Neural progenitor cell (in vitro differentiated cells): Measurements from ENCODE around the gene B9D1. TPM values are rescaled to one million over a fixed set of nuclear protein-coding genes. Genes with fewer than 3 reads are reported as not detected.

Experiments
- DNase-seq: peaks from one replicate; pipeline ENCODE4 v3.0.0-alpha.2; 2016; ENCODE audit warnings: low spot score
- H2AFZ ChIP-seq: fragments of 200-600 bp; sonication (generic); replicated peaks from 2 replicates; pipeline ENCODE4 v1.6.1; 2016; ENCODE audit warnings: antibody characterized with exemption
- H3F3A ChIP-seq: fragments of 200-600 bp; sonication (generic); 2 replicates; pipeline ENCODE4 v1.6.1; 2016; ENCODE audit warnings: antibody characterized with exemption, low read depth
- H3K27ac ChIP-seq: fragments of 200-600 bp; sonication (generic); 2 replicates; pipeline ENCODE4 v1.5.1; 2016; ENCODE audit warnings: mild to moderate bottlenecking
- H3K27me3 ChIP-seq: fragments of 200-600 bp; sonication (generic); 2 replicates; pipeline ENCODE4 v1.6.1; 2016; ENCODE audit warnings: mild to moderate bottlenecking, moderate library complexity
- H3K36me3 ChIP-seq: fragments of 200-600 bp; sonication (generic); 2 replicates; pipeline ENCODE4 v1.5.1; 2016
- H3K4me1 ChIP-seq: fragments of 200-600 bp; sonication (generic); 2 replicates; pipeline ENCODE4 v1.6.1; 2016; ENCODE audit warnings: mixed run types
- H3K4me2 ChIP-seq: fragments of 200-600 bp; sonication (generic); 2 replicates; pipeline ENCODE4 v1.6.1; 2016
- H3K4me3 ChIP-seq: fragments of 200-600 bp; sonication (generic); 2 replicates; pipeline ENCODE4 v1.5.1; 2016
- H3K79me2 ChIP-seq: fragments of 200-600 bp; sonication (generic); 2 replicates; pipeline ENCODE4 v1.6.1; 2016; ENCODE audit warnings: low read depth
- H3K9ac ChIP-seq: fragments of 200-600 bp; sonication (generic); 2 replicates; pipeline ENCODE4 v1.6.1; 2016
- H3K9me3 ChIP-seq: fragments of 200-600 bp; sonication (generic); 2 replicates; pipeline ENCODE4 v1.5.1; 2016; ENCODE audit warnings: low read depth
- H4K20me1 ChIP-seq: fragments of 200-600 bp; sonication (generic); 2 replicates; pipeline ENCODE4 v1.6.1; 2016; ENCODE audit warnings: low read depth
- H3K27ac Mint-ChIP-seq: 3 replicates; pipeline ENCODE4 v1.8.0; 2021; ENCODE audit warnings: mixed read lengths
- H3K27me3 Mint-ChIP-seq: 2 replicates; pipeline ENCODE4 v1.8.0; 2022; ENCODE audit warnings: low read depth, mild to moderate bottlenecking, inconsistent platforms, moderate library complexity, mixed read lengths; ENCODE audit not compliant: insufficient read depth
- H3K36me3 Mint-ChIP-seq: 3 replicates; pipeline ENCODE4 v1.8.0; 2021; ENCODE audit warnings: mixed read lengths
- H3K4me1 Mint-ChIP-seq: 3 replicates; pipeline ENCODE4 v1.8.0; 2021; ENCODE audit warnings: mixed read lengths
- H3K4me3 Mint-ChIP-seq: 3 replicates; pipeline ENCODE4 v1.8.0; 2021; ENCODE audit warnings: mild to moderate bottlenecking, moderate library complexity, mixed read lengths
- H3K9me3 Mint-ChIP-seq: 3 replicates; pipeline ENCODE4 v1.8.0; 2020; ENCODE audit warnings: mixed read lengths
- CTCF ChIP-seq: fragments of 200-600 bp; sonication (generic); IDR thresholded peaks from 2 replicates; pipeline ENCODE4 v1.5.1; 2017; ENCODE audit warnings: antibody characterized with exemption, mild to moderate bottlenecking
- EZH2 ChIP-seq: fragments of 200-600 bp; sonication (generic); IDR thresholded peaks from 2 replicates; pipeline ENCODE4 v1.6.1; 2017; ENCODE audit warnings: antibody characterized with exemption, mild to moderate bottlenecking, moderate library complexity
- EZH2phosphoT487 ChIP-seq: fragments of 200-600 bp; sonication (generic); IDR thresholded peaks from 2 replicates; pipeline ENCODE4 v1.6.1; 2017; ENCODE audit warnings: antibody characterized with exemption
- total RNA-seq: library from RNA; depleted of rRNA; stranded (reverse); fragments of >200 nt; gene quantifications from 2 replicates; pipeline ENCODE4 v1.2.3, GENCODE V29; 2015; ENCODE audit warnings: low replicate concordance

The B9D1 gene
- total RNA-seq, 1 donor from 2014 or later = 15.1 TPM

- H3K9me3 Mint-ChIP-seq = no peaks in the 10 kb centered on the region
- DNase-seq = no peak
- TF ChIP-seq EZH2phosphoT487 (no peak), CTCF (no peak), EZH2 (no peak)
- Histone ChIP-seq H2AFZ (no peak overlapping the region), H3K27me3 (no peaks in the 10 kb centered on the region), H3K27ac (no peak overlapping the region), H3K9me3 (no peaks in the 10 kb centered on the region), H3K4me1 (no peaks in the 10 kb centered on the region), H4K20me1 (peaks cover 23% of the 10 kb centered on the region), H3F3A (no peaks in the 10 kb centered on the region), H3K79me2 (peaks cover 6% of the 10 kb centered on the region), H3K36me3 (no peaks in the 10 kb centered on the region), H3K4me2 (no peak overlapping the region), H3K4me3 (no peak overlapping the region), H3K9ac (no peak overlapping the region)
- H3K27me3 Mint-ChIP-seq = peaks cover 4% of the 10 kb centered on the region
- H3K4me3 Mint-ChIP-seq = no peak overlapping the region
- H3K36me3 Mint-ChIP-seq = peaks cover 30% of the 10 kb centered on the region
- H3K27ac Mint-ChIP-seq = no peak overlapping the region
- H3K4me1 Mint-ChIP-seq = peaks cover 31% of the 10 kb centered on the region
Observed at GRCh38 chr17:19310151-19310550, 52.4 kb downstream of the B9D1 start.

- H3K36me3 ChIP-seq = no peaks in the 10 kb centered on the region
- Mint-ChIP-seq H3K9me3 (no peaks in the 10 kb centered on the region), H3K4me3 (no peak overlapping the region), H3K27me3 (peaks cover 4% of the 10 kb centered on the region), H3K27ac (peak overlapping the region; percentile 25), H3K36me3 (peaks cover 26% of the 10 kb centered on the region), H3K4me1 (peaks cover 27% of the 10 kb centered on the region)
- H3K27me3 ChIP-seq = no peaks in the 10 kb centered on the region
- H3K9ac ChIP-seq = no peak overlapping the region
- no peaks in the 10 kb centered on the region for H3K4me1 ChIP-seq
- no peaks in the 10 kb centered on the region for H3F3A ChIP-seq
- H3K79me2 ChIP-seq = peaks cover 6% of the 10 kb centered on the region
- H3K27ac ChIP-seq = no peak overlapping the region
- H4K20me1 ChIP-seq = peaks cover 23% of the 10 kb centered on the region
- H3K4me2 ChIP-seq = no peak overlapping the region
- no peak for DNase-seq
- H3K4me3 ChIP-seq = no peak overlapping the region
- H3K9me3 ChIP-seq = no peaks in the 10 kb centered on the region
- TF ChIP-seq EZH2 (no peak), EZH2phosphoT487 (no peak), CTCF (no peak)
- H2AFZ ChIP-seq = no peak overlapping the region
Observed at GRCh38 chr17:19309701-19310100, 52.8 kb downstream of the B9D1 start.

GRCh38 chr17:19308398-19308797 lies 54.1 kb downstream of the B9D1 start:
- Histone ChIP-seq H3K4me1 (no peaks in the 10 kb centered on the region), H3K9ac (no peak overlapping the region), H3K4me2 (no peak overlapping the region), H3K36me3 (no peaks in the 10 kb centered on the region), H3K27ac (no peak overlapping the region), H3K4me3 (no peak overlapping the region), H3F3A (no peaks in the 10 kb centered on the region), H2AFZ (no peak overlapping the region), H4K20me1 (peaks cover 34% of the 10 kb centered on the region), H3K9me3 (no peaks in the 10 kb centered on the region), H3K79me2 (peaks cover 6% of the 10 kb centered on the region), H3K27me3 (no peaks in the 10 kb centered on the region)
- no peaks in the 10 kb centered on the region for H3K9me3 Mint-ChIP-seq
- H3K27ac Mint-ChIP-seq = no peak overlapping the region
- peaks cover 21% of the 10 kb centered on the region for H3K36me3 Mint-ChIP-seq
- no peak overlapping the region for H3K4me3 Mint-ChIP-seq
- peaks cover 4% of the 10 kb centered on the region for H3K27me3 Mint-ChIP-seq
- TF ChIP-seq CTCF (no peak), EZH2phosphoT487 (no peak), EZH2 (no peak)
- DNase-seq = no peak
- peaks cover 19% of the 10 kb centered on the region for H3K4me1 Mint-ChIP-seq
